ENCODE data around the gene ACTN1. TPM values are rescaled to one million over a fixed set of nuclear protein-coding genes. Genes with fewer than 3 reads are reported as not detected.

ACTN1 gene
- polyA plus RNA-seq, 1 of the 3 experiments (the other 2 are of a cell fraction): 319 TPM

GRCh38 chr14:68888883-68889282, 90.2 kb downstream of the ACTN1 start:
- ChIA-PET CTCF (interaction anchor here (0.6 to 1.0 kb wide), 2 partner anchors 8 to 26 kb away, joined by 3 read pairs; no protein-coding TSS in a partner anchor), POLR2A (no interaction called here)
- Histone ChIP-seq H3K9me3 (no peaks in the 10 kb centered on the region), H3K4me3 (ENCODE audit: low read depth in 2 of 2, low read length in 1 of 2) (no peak overlapping the region), H3K4me2 (no peak overlapping the region), H3K4me1 (ENCODE audit: control insufficient read depth in 1 of 2, insufficient read depth in 2 of 2, low read depth in 1 of 2, low read length in 1 of 2) (peaks cover 4 to 12% of the 10 kb centered on the region in 2 experiments; a peak in 2 of 4 replicates), H3K9me2 (no peaks in the 10 kb centered on the region), H3K79me2 (ENCODE audit: insufficient read depth) (peaks cover 70% of the 10 kb centered on the region), H3K27me3 (ENCODE audit: insufficient read depth) (no peaks in the 10 kb centered on the region), H2AFZ (ENCODE audit: low read depth) (no peak overlapping the region), H3F3A (replicated peaks; ENCODE audit: insufficient read depth) (peaks cover 31% of the 10 kb centered on the region), H3K9ac (no peak overlapping the region), H4K20me1 (ENCODE audit: insufficient read depth) (peaks cover 65% of the 10 kb centered on the region; the same call in 1 of the 2 replicates), H3K27ac (ENCODE audit: low read depth in 2 of 2, low read length in 1 of 2) (no peak overlapping the region), H3K36me3 (replicated peaks in 1 of 2; ENCODE audit: control insufficient read depth in 1 of 2, insufficient read depth in 2 of 2, low read length in 1 of 2) (peaks cover 82 to 90% of the 10 kb centered on the region in 2 experiments)
- 98% methylated on average over 7 of the region's 8 CpGs for WGBS (ENCODE audit: low lambda C conversion rate)
- TF ChIP-seq IRF3 (IDR thresholded peaks at IDR 0.05; ENCODE audit: low read depth, low read length): no peak
- TF ChIP-seq GABPA (IDR thresholded peaks at IDR 0.05; ENCODE audit: low read depth): no peak
- DNase-seq: no peak

GRCh38 chr14:68888025-68888850, 90.9 kb downstream of the ACTN1 start:
- DNase-seq: no peak
- no peak overlapping the region for H3K27ac ChIP-seq (ENCODE audit: low read depth in 2 of 2, low read length in 1 of 2)
- TF ChIP-seq TEAD4 (IDR thresholded peaks at IDR 0.05; ENCODE audit: borderline replicate concordance, insufficient read depth) (no peak), CHD2 (IDR thresholded peaks at IDR 0.05; ENCODE audit: low read length, partially characterized antibody) (no peak), EP300 (IDR thresholded peaks at IDR 0.05; ENCODE audit: borderline replicate concordance in 1 of 2, low read depth in 1 of 2, low read length in 1 of 2) (no peak), FOSL2 (IDR thresholded peaks at IDR 0.05; ENCODE audit: borderline replicate concordance, low read depth) (no peak), EZH2phosphoT487 (IDR thresholded peaks at IDR 0.05; ENCODE audit: borderline replicate concordance, low read depth) (no peak), YY1 (IDR thresholded peaks at IDR 0.05; ENCODE audit: low read depth) (no peak), RCOR1 (IDR thresholded peaks at IDR 0.05; ENCODE audit: low read length) (no peak)
- no peak overlapping the region for H3K4me3 ChIP-seq (ENCODE audit: low read depth in 2 of 2, low read length in 1 of 2)
- peaks cover 38% of the 10 kb centered on the region for H3F3A ChIP-seq (replicated peaks; ENCODE audit: insufficient read depth)
- no peak overlapping the region for H3K9ac ChIP-seq
- H3K79me2 ChIP-seq (ENCODE audit: insufficient read depth): peaks cover 69% of the 10 kb centered on the region
- peaks cover 82 to 88% of the 10 kb centered on the region in 2 experiments for H3K36me3 ChIP-seq (replicated peaks in 1 of 2; ENCODE audit: control insufficient read depth in 1 of 2, insufficient read depth in 2 of 2, low read length in 1 of 2)
- ChIA-PET POLR2A (no interaction called here), CTCF (interaction anchor here (0.6 to 1.0 kb wide), 3 partner anchors 9 to 40 kb away, joined by 3 read pairs; no protein-coding TSS in a partner anchor)
- no peaks in the 10 kb centered on the region for H3K9me3 ChIP-seq
- H2AFZ ChIP-seq (ENCODE audit: low read depth): no peak overlapping the region
- peaks cover 4 to 12% of the 10 kb centered on the region in 2 experiments; a peak in 2 of 4 replicates for H3K4me1 ChIP-seq (ENCODE audit: control insufficient read depth in 1 of 2, insufficient read depth in 2 of 2, low read depth in 1 of 2, low read length in 1 of 2)
- no peaks in the 10 kb centered on the region for H3K27me3 ChIP-seq (ENCODE audit: insufficient read depth)
- no peak overlapping the region for H3K4me2 ChIP-seq
- 93% methylated on average over 16 of the region's 20 CpGs for WGBS (ENCODE audit: low lambda C conversion rate)
- H4K20me1 ChIP-seq (ENCODE audit: insufficient read depth): peaks cover 58% of the 10 kb centered on the region; the same call in 1 of the 2 replicates
- H3K9me2 ChIP-seq: no peaks in the 10 kb centered on the region
